Measurements from ENCODE around the gene ANGPTL1.

The ANGPTL1 gene, protein sequence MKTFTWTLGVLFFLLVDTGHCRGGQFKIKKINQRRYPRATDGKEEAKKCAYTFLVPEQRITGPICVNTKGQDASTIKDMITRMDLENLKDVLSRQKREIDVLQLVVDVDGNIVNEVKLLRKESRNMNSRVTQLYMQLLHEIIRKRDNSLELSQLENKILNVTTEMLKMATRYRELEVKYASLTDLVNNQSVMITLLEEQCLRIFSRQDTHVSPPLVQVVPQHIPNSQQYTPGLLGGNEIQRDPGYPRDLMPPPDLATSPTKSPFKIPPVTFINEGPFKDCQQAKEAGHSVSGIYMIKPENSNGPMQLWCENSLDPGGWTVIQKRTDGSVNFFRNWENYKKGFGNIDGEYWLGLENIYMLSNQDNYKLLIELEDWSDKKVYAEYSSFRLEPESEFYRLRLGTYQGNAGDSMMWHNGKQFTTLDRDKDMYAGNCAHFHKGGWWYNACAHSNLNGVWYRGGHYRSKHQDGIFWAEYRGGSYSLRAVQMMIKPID

DNA sequence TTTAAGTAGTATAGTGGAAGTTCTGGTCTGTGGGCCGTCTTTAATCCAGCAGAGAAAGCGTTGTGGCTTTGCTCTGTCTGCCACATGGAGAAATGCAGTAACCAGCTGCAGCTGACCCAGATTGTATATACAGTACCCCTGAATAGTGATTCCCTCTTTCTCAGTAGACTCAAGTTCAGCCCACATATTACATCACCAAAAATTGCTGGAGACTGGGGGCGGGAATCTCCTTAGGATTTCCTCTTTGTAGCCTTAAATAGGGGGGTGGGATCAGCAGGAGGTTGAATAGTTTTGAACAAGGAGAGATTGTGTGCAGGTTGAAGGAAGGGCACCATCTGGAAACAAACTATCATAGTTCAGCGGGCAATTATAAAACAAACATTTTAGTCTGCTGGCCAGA is at the start of gene ANGPTL1:
Gene ANGPTL1, minus strand, starts transcription at position 134 of the 400 bp plus-strand sequence. CDS start 5,301 bp downstream, outside the sequence.
- Histone ChIP-seq H3K36me3 (no peaks in the 10 kb centered on the region), H3K27ac (no peak within 1 kb of the TSS), H3K9me3 (no peaks in the 10 kb centered on the region), H3K9ac (no peak within 1 kb of the TSS), H3K27me3 (no peaks in the 10 kb centered on the region), H3K4me1 (no peaks in the 10 kb centered on the region), H4K20me1 (no peaks in the 10 kb centered on the region), H3K4me2 (no peak within 1 kb of the TSS), H3K4me3 (no peak within 1 kb of the TSS)
- TF ChIP-seq Cebpa-rat (IDR thresholded peaks at IDR 0.05), result no peak

DNA sequence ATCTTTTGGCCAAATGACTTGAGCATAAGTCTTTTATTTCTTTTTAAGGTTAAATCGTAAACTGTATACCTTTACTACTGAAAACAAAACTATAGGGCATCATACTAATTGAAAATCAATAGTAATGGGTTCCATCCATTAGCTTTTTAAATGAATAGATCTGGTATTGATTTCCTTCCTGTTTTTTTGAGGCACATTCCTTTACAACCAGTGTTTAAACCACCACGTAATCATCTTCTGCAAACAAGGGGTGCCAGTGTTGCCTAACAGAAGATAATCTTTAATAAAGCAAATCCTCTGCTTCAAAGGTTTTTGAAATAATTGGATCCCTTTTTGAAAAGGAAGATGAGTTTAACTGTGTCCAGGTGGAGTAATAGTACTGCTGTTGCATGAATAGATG is 48.7 kb upstream of the ANGPTL1 start:
- H3K4me3 ChIP-seq, result no peak overlapping the region
- H3K4me1 ChIP-seq, result no peaks in the 10 kb centered on the region
- H3K4me2 ChIP-seq, result no peak overlapping the region
- H4K20me1 ChIP-seq, result no peaks in the 10 kb centered on the region
- H3K36me3 ChIP-seq, result peaks cover 8% of the 10 kb centered on the region
- no peaks in the 10 kb centered on the region for H3K9me3 ChIP-seq
- no peak for TF ChIP-seq Cebpa-rat (IDR thresholded peaks at IDR 0.05)
- H3K27ac ChIP-seq, result no peak overlapping the region
- no peak overlapping the region for H3K9ac ChIP-seq
- no peaks in the 10 kb centered on the region for H3K27me3 ChIP-seq

DNA sequence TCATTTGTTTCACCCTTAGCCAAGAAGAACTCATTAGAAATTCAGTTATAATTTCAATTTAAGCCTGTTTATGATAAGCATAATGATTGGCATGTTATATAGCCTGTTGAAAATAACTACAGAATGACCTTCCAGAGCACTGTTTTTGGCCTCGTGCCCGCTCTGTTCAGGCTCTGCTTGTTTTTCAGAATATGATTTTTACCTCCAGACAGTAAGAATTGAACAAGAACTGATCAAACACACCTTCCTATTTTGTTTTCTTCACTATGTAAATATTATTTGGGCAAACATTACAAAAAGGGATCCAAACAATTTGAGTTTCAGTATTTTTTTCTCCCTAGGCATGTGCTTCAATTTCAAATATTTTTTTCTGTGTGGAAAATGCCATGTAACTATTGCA is 48.1 kb upstream of the ANGPTL1 start:
- no peaks in the 10 kb centered on the region for H4K20me1 ChIP-seq
- no peak overlapping the region for H3K4me3 ChIP-seq
- no peaks in the 10 kb centered on the region for H3K4me1 ChIP-seq
- no peaks in the 10 kb centered on the region for H3K27me3 ChIP-seq
- no peak overlapping the region for H3K27ac ChIP-seq
- H3K9ac ChIP-seq, result no peak overlapping the region
- H3K9me3 ChIP-seq, result no peaks in the 10 kb centered on the region; the same call in 1 of the 2 replicates
- H3K4me2 ChIP-seq, result no peak overlapping the region
- TF ChIP-seq Cebpa-rat (IDR thresholded peaks at IDR 0.05), result no peak
- H3K36me3 ChIP-seq, result peaks cover 15% of the 10 kb centered on the region

DNA sequence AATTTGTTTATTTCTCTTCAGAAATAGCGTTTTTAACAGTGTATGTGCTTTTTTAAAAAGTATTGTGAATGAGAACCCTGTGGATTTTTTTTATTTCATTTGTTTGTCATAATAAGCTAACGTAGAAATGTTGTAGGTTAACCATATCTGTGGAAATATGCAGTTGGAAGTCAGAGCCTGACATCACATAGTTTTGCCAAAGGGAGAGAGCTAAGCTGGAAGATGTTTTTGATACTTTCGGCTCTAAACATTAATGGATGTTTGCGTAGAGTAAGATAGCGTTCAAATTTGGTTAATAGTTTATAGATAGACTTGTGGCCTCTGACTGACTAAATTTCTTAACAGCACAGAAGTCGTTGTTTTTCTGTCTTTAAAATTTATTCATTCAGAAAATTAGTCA is 47.4 kb upstream of the ANGPTL1 start:
- H4K20me1 ChIP-seq, result no peaks in the 10 kb centered on the region
- H3K4me3 ChIP-seq, result no peak overlapping the region
- H3K4me1 ChIP-seq, result no peaks in the 10 kb centered on the region
- H3K27ac ChIP-seq, result no peak overlapping the region
- H3K27me3 ChIP-seq, result no peaks in the 10 kb centered on the region
- no peak for TF ChIP-seq Cebpa-rat (IDR thresholded peaks at IDR 0.05)
- no peak overlapping the region for H3K4me2 ChIP-seq
- H3K36me3 ChIP-seq, result peaks cover 19% of the 10 kb centered on the region
- no peaks in the 10 kb centered on the region; the same call in 1 of the 2 replicates for H3K9me3 ChIP-seq
- H3K9ac ChIP-seq, result no peak overlapping the region

DNA sequence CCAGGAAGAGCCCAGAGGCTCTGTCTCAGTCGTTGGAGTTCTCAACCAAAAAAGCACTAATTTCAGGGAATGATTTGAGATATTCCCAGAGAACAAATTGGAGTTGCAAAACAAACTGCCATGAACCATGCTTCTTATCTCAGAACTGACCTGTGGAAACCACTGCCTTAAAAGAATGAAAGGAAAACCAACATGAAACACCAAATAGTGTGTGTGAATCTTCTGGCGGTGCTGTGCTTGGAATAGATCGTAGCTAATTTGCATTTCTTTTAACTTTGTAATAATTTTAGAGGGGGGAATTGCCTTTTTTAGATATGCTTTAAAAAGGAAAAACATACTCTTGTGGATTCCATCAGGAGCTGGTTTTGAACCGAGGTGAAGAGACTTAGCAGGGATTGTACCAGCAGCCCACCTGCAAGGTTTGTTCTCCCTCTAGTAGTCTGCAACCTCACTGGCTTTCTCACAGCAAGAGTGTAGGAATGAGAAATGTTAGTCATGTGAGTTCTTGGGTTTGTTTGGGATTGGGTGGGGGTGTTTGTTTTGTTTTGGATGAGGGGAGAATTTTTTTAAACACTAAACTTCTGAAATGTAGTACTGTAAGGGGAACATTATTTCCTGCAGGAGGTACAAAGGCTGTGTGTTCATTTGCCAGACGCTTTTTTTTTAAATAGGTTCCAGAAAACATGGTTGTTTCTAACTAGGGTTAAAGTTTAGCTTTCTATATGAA is 45.7 kb upstream of the ANGPTL1 start:
- Histone ChIP-seq H3K4me2 (no peak overlapping the region), H3K4me1 (no peaks in the 10 kb centered on the region), H3K27ac (no peak overlapping the region), H3K9me3 (no peaks in the 10 kb centered on the region; the same call in 1 of the 2 replicates), H3K9ac (no peak overlapping the region), H3K27me3 (no peaks in the 10 kb centered on the region), H3K36me3 (peaks cover 22% of the 10 kb centered on the region), H4K20me1 (no peaks in the 10 kb centered on the region), H3K4me3 (no peak overlapping the region)
- TF ChIP-seq Cebpa-rat (IDR thresholded peaks at IDR 0.05), result no peak

DNA sequence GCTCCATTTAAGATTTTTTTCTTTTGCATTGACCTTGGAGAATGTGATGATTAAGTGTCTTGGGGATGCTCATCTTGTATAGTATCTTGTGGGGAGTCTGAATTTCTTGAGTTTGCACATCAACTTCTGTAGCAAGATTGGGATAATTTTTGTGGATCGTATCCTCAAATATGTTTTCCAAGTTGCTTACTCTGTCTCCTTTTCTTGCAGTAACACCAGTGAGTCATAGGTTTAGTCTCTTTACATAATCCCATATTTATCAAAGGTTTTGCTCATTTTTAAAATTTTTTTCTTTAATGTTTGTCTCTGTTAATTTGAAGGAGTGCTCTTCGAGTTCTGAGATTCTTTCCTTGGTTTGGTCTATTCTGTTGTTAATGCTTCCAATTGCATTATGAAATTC is 41.7 kb upstream of the ANGPTL1 start:
- no peak overlapping the region for H3K27ac ChIP-seq
- no peaks in the 10 kb centered on the region for H4K20me1 ChIP-seq
- no peak overlapping the region for H3K4me2 ChIP-seq
- H3K9me3 ChIP-seq, result peaks cover 11% of the 10 kb centered on the region
- no peak for TF ChIP-seq Cebpa-rat (IDR thresholded peaks at IDR 0.05)
- no peak overlapping the region for H3K4me3 ChIP-seq
- no peaks in the 10 kb centered on the region for H3K27me3 ChIP-seq
- H3K36me3 ChIP-seq, result peaks cover 31% of the 10 kb centered on the region
- no peak overlapping the region for H3K9ac ChIP-seq
- H3K4me1 ChIP-seq, result no peaks in the 10 kb centered on the region

DNA sequence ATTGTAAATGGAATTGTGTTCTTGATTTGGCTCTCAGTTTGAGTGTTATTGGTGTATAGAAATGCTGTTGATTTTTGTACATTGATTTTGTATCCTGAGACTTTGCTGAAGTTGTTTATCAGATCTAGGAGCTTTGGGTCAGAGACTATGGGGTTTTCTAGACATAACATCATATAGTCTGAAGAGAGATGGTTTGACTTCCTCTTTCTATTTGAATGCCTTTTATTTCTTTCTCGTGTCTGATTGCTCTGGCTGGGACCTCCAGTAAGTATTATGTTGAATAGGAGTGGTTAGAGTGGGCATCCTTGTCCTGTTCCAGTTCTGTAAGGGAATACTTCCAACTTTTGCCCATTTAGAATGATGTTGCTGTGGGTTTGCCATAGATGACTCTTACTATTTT is 39.1 kb upstream of the ANGPTL1 start:
- no peak for TF ChIP-seq Cebpa-rat (IDR thresholded peaks at IDR 0.05)
- no peak overlapping the region for H3K27ac ChIP-seq
- H3K9me3 ChIP-seq, result peaks cover 11% of the 10 kb centered on the region
- H4K20me1 ChIP-seq, result no peaks in the 10 kb centered on the region
- no peak overlapping the region for H3K9ac ChIP-seq
- H3K4me3 ChIP-seq, result no peak overlapping the region
- peaks cover 24% of the 10 kb centered on the region for H3K36me3 ChIP-seq
- no peak overlapping the region for H3K4me2 ChIP-seq
- no peaks in the 10 kb centered on the region for H3K4me1 ChIP-seq
- H3K27me3 ChIP-seq, result no peaks in the 10 kb centered on the region

DNA sequence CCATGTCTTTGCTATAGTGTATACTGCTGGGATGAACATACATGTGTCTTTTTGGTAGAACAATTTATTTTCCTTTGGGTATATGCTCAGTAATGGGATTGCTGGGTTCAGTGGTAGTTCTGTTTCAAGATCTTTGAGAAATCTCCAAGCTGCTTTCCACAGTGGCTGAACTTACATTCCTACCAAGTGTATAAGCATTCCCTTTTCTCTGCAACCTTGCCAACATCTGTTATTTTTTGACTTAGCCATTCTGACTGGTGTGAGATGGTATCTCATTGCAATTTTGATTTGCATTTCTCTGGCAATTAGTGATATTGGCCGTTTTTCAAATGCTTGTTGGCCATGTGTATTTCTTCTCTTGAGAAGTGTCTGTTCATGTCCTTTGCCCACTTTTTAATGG is 37.5 kb upstream of the ANGPTL1 start:
- no peaks in the 10 kb centered on the region for H3K4me1 ChIP-seq
- H3K9ac ChIP-seq, result no peak overlapping the region
- no peak for TF ChIP-seq Cebpa-rat (IDR thresholded peaks at IDR 0.05)
- H3K9me3 ChIP-seq, result peaks cover 11% of the 10 kb centered on the region
- no peak overlapping the region for H3K27ac ChIP-seq
- peaks cover 11% of the 10 kb centered on the region for H3K36me3 ChIP-seq
- H3K4me3 ChIP-seq, result no peak overlapping the region
- H4K20me1 ChIP-seq, result no peaks in the 10 kb centered on the region
- H3K27me3 ChIP-seq, result no peaks in the 10 kb centered on the region
- no peak overlapping the region for H3K4me2 ChIP-seq

DNA sequence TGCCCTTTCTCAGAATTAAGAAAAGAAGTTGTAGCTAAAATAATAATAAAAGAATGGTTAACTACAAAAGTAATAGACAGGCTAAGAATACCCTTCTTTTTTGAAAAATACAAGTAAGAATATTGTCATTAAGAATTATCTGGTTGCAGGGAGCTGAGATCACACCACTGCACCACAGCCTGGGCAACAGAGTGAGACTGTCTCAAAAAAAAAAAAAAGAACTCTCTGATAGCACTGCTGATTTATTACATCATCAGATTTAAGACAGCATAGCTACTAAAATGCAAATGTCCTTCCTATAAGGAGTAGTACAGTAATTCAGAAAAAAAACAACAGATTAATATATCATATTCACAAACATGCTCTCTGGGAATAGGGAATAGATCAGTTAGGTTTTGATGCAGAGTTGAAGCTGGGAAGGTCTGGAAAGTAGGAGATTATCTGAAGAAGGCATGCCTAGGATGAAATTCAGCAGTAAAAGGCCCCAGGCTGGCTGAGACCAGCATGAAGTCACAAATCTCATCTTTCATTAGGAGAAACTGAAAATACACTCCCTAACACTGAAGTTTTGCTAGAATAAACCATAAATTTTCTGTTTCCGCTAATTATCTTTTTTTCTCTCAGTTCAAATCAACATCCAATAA is 30.7 kb upstream of the ANGPTL1 start:
- Histone ChIP-seq H3K9ac (no peak overlapping the region), H3K9me3 (no peaks in the 10 kb centered on the region; the same call in 1 of the 2 replicates), H3K4me1 (no peaks in the 10 kb centered on the region), H3K36me3 (no peaks in the 10 kb centered on the region), H3K27me3 (no peaks in the 10 kb centered on the region), H3K4me3 (no peak overlapping the region), H3K27ac (no peak overlapping the region), H3K4me2 (no peak overlapping the region), H4K20me1 (no peaks in the 10 kb centered on the region)
- TF ChIP-seq Cebpa-rat (IDR thresholded peaks at IDR 0.05), result no peak

Measured in BLaER1 (cell line).